SK-N-SH treated with all-trans-retinoic acid at 6 μM for 48 hours (cell line): ENCODE results near the gene HAUS8.

ENCODE experiments used
- ARNTL ChIP-seq: fragments of 450-650 bp; formaldehyde crosslinking; IDR thresholded peaks from 2 replicates; pipeline ENCODE4 v1.5.0; 2020; ENCODE audit warnings: low read depth, mild to moderate bottlenecking, moderate library complexity, borderline replicate concordance
- BACH2 ChIP-seq: fragments of 250-450 bp; sonication (Bioruptor Pico); IDR thresholded peaks from 2 replicates; pipeline ENCODE4 v1.9.0; 2021; ENCODE audit warnings: mild to moderate bottlenecking, borderline replicate concordance
- CSDC2 ChIP-seq: fragments of 250-450 bp; sonication (Bioruptor Pico); IDR thresholded peaks from 2 replicates; pipeline ENCODE4 v1.5.0; 2020; ENCODE audit warnings: mild to moderate bottlenecking, moderate library complexity
- GLIS3 ChIP-seq: fragments of 250-450 bp; sonication (Bioruptor Pico); IDR thresholded peaks from 2 replicates; pipeline ENCODE4 v1.5.0; 2020; ENCODE audit warnings: mild to moderate bottlenecking, moderate library complexity
- PATZ1 ChIP-seq: fragments of 250-450 bp; sonication (Bioruptor Pico); IDR thresholded peaks from 2 replicates; pipeline ENCODE4 v1.8.0; 2020; ENCODE audit warnings: mild to moderate bottlenecking, moderate library complexity, borderline replicate concordance
- PPARA ChIP-seq: fragments of 250-450 bp; sonication (Bioruptor Pico); IDR thresholded peaks from 2 replicates; pipeline ENCODE4 v1.5.0; 2020; ENCODE audit warnings: mild to moderate bottlenecking, borderline replicate concordance
- RARB ChIP-seq: fragments of 250-450 bp; sonication (Bioruptor Pico); IDR thresholded peaks from 2 replicates; pipeline ENCODE4 v1.8.0; 2021; ENCODE audit warnings: mild to moderate bottlenecking, moderate library complexity
- TCF4 ChIP-seq: fragments of 250-450 bp; sonication (Bioruptor Pico); IDR thresholded peaks from 2 replicates; pipeline ENCODE4 v1.8.0; 2021; ENCODE audit warnings: mild to moderate bottlenecking, moderate library complexity, borderline replicate concordance
- TOX ChIP-seq: fragments of 250-450 bp; sonication (Bioruptor Pico); IDR thresholded peaks from 2 replicates; pipeline ENCODE4 v1.8.0; 2021; ENCODE audit warnings: mild to moderate bottlenecking, moderate library complexity, borderline replicate concordance
- TSHZ2 ChIP-seq: fragments of 250-450 bp; sonication (Bioruptor Pico); IDR thresholded peaks from 2 replicates; pipeline ENCODE4 v1.5.0; 2020; ENCODE audit warnings: mild to moderate bottlenecking, moderate library complexity
- ZC3H10 ChIP-seq: fragments of 250-450 bp; sonication (Bioruptor Pico); IDR thresholded peaks from 2 replicates; pipeline ENCODE4 v1.5.1; 2021; ENCODE audit warnings: mild to moderate bottlenecking, moderate library complexity
- ZNF70 ChIP-seq: fragments of 450-650 bp; formaldehyde crosslinking; IDR thresholded peaks from 2 replicates; pipeline ENCODE4 v1.5.0; 2020; ENCODE audit warnings: mild to moderate bottlenecking, moderate library complexity
- ZNF8 ChIP-seq: fragments of 450-650 bp; formaldehyde crosslinking; IDR thresholded peaks from 2 replicates; pipeline ENCODE4 v1.5.0; 2020; ENCODE audit warnings: mild to moderate bottlenecking, moderate library complexity
- TF ChIP-seq, protein P1 (sequence below): fragments of 250-450 bp; sonication (Bioruptor Pico); IDR thresholded peaks from 2 replicates; pipeline ENCODE4 v1.5.1; 2020; ENCODE audit warnings: low read depth, mild to moderate bottlenecking, moderate library complexity

DNA sequence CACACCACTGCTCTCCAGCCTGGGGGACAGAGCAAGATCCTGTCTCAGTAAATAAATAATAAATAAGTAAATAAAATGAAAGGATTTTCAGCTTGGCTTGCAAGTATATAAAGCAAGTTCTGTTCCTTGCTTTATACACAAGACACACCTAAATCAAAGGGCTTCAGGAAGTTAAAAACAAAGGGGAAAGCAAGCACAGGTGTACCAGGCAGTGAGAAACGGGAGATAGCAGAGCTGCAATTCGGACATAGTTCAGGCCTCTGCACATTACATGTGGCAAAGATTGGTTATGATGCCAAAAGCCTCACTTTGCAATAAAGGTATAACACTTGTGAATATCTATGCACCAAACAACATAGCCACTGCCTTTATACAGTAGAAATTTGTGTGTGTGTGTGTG is 47.8 kb upstream of the HAUS8 start:
- TF ChIP-seq PATZ1 (CRISPR knock-in tag) (no peak), RARB (CRISPR knock-in tag) (no peak), GLIS3 (no peak), TCF4 (no peak), ZC3H10 (CRISPR knock-in tag) (no peak), PPARA (CRISPR knock-in tag) (no peak), ARNTL (CRISPR knock-in tag) (no peak), TOX (CRISPR knock-in tag) (no peak), CSDC2 (CRISPR knock-in tag) (no peak), ZNF8 (CRISPR knock-in tag) (no peak), ZNF70 (CRISPR knock-in tag) (no peak), TSHZ2 (no peak), BACH2 (no peak)
- TF ChIP-seq, protein P1, sequence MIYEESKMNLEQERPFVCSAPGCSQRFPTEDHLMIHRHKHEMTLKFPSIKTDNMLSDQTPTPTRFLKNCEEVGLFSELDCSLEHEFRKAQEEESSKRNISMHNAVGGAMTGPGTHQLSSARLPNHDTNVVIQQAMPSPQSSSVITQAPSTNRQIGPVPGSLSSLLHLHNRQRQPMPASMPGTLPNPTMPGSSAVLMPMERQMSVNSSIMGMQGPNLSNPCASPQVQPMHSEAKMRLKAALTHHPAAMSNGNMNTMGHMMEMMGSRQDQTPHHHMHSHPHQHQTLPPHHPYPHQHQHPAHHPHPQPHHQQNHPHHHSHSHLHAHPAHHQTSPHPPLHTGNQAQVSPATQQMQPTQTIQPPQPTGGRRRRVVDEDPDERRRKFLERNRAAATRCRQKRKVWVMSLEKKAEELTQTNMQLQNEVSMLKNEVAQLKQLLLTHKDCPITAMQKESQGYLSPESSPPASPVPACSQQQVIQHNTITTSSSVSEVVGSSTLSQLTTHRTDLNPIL (CRISPR knock-in tag): no peak
